Endothelial cell of umbilical vein (primary cell): Measurements from ENCODE around the gene RPS27. TPM values are rescaled to one million over a fixed set of nuclear protein-coding genes. Genes with fewer than 3 reads are reported as not detected.

Source experiments
- BruUV-seq: library from RNA; stranded (reverse); fragments of 400-500 nt; replicated peaks from 2 replicates; lab custom pipeline; 2021; lab: Mats Ljungman, UMichigan
- CTCF ChIA-PET: fragments of 300-600, 350-600 bp; sonication (Branson Sonifier 250); formaldehyde crosslinking; loops from one replicate; lab custom pipeline; 2021; ENCODE audit warnings: antibody characterized with exemption, inconsistent platforms; lab: Charles Lee
- POLR2A ChIA-PET: fragments of 300-600, 350-600 bp; sonication (Branson Sonifier 250); formaldehyde crosslinking; loops from one replicate; lab custom pipeline; 2021; ENCODE audit warnings: antibody characterized with exemption, inconsistent platforms; lab: Charles Lee
- DNase-seq: peaks from one replicate; pipeline ENCODE4 v3.0.0-alpha.2; 2011; ENCODE audit warnings: low read depth, low spot score
- FAIRE-seq: peaks from 2 replicates; lab custom pipeline; 2011; peaks lifted over from hg19 to GRCh38; lab: Jason Lieb, UNC
- H2AFZ ChIP-seq: 2 replicates; pipeline ENCODE4 v1.6.0; 2012; ENCODE audit warnings: low read depth, low read length, control low read depth, inconsistent platforms
- H3K27ac ChIP-seq: 2 replicates; pipeline ENCODE4 v1.5.1; 2011; ENCODE audit warnings: low read depth, mild to moderate bottlenecking, control low read depth, low read length, moderate library complexity; ENCODE audit not compliant: insufficient read depth
- H3K27me3 ChIP-seq, 2 experiments: 2 replicates each; pipeline versions ENCODE4 v1.6.0 to v1.6.1; 2011; ENCODE audit warnings: low read length in 2 of 2, mixed read lengths in 1 of 2; ENCODE audit not compliant: control insufficient read depth in 2 of 2, insufficient read depth in 2 of 2
- H3K36me3 ChIP-seq, 2 experiments: 2 replicates in 1 of 2; 3 replicates in 1 of 2; pipeline ENCODE4 v1.5.1; 2011; ENCODE audit warnings: low read length in 2 of 2, mild to moderate bottlenecking in 1 of 2, moderate library complexity in 1 of 2; ENCODE audit not compliant: control insufficient read depth in 2 of 2, insufficient read depth in 2 of 2; ENCODE audit errors: extremely low read depth in 1 of 2
- H3K4me1 ChIP-seq: 3 replicates; pipeline ENCODE4 v1.5.1; 2011; ENCODE audit warnings: mild to moderate bottlenecking, low read length; ENCODE audit not compliant: control insufficient read depth, insufficient read depth; ENCODE audit errors: extremely low read depth
- H3K4me2 ChIP-seq: 2 replicates; pipeline ENCODE4 v1.6.1; 2011; ENCODE audit warnings: low read length, control low read depth, mixed read lengths; ENCODE audit not compliant: insufficient read depth
- H3K4me3 ChIP-seq, 3 experiments: fragments of 200-600 bp in 1 of 3; sonication (generic), shearing (Covaris generic) in 1 of 3; replicated peaks in 1 of 3; 2 replicates each; pipeline ENCODE4 v1.5.1; 2011 to 2016; ENCODE audit warnings: control low read depth in 3 of 3, low read length in 3 of 3, mild to moderate bottlenecking in 2 of 3, inconsistent platforms in 1 of 3, low read depth in 1 of 3, moderate library complexity in 1 of 3; ENCODE audit not compliant: insufficient read depth in 1 of 3
- H3K79me2 ChIP-seq: 2 replicates; pipeline ENCODE4 v1.6.0; 2012; ENCODE audit warnings: low read length, inconsistent platforms; ENCODE audit not compliant: control insufficient read depth, insufficient read depth
- H3K9ac ChIP-seq: replicated peaks from 2 replicates; pipeline ENCODE3; 2011; ENCODE audit warnings: low read length, control low read depth; ENCODE audit not compliant: insufficient read depth; ENCODE audit errors: extremely low read depth
- H3K9me1 ChIP-seq: replicated peaks from 3 replicates; pipeline ENCODE4 v1.6.0; 2011; ENCODE audit warnings: mild to moderate bottlenecking, low read length; ENCODE audit not compliant: control insufficient read depth, insufficient read depth; ENCODE audit errors: extremely low read depth
- H3K9me3 ChIP-seq: replicated peaks from 2 replicates; pipeline ENCODE4 v1.5.1; 2012; ENCODE audit warnings: low read length, inconsistent platforms; ENCODE audit not compliant: control insufficient read depth, insufficient read depth
- H4K20me1 ChIP-seq: replicated peaks from 2 replicates; pipeline ENCODE3; 2011; ENCODE audit warnings: mild to moderate bottlenecking, low read length; ENCODE audit not compliant: control insufficient read depth, insufficient read depth; ENCODE audit errors: extremely low read depth
- CTCF ChIP-seq, 2 donors: IDR thresholded peaks; 1 replicate in 1 of 2; 2 replicates in 1 of 2; pipeline ENCODE4 v1.5.1; 2011; ENCODE audit warnings: low read length in 2 of 2, mild to moderate bottlenecking in 2 of 2, moderate library complexity in 2 of 2, control low read depth in 1 of 2, inconsistent platforms in 1 of 2, low read depth in 1 of 2; ENCODE audit not compliant: insufficient read depth in 1 of 2; ENCODE audit errors: extremely low read depth in 1 of 2
- EZH2 ChIP-seq: IDR thresholded peaks from 2 replicates; pipeline ENCODE4 v1.6.1; 2012; ENCODE audit warnings: borderline replicate concordance, low read depth, mild to moderate bottlenecking, moderate library complexity, low read length, inconsistent platforms; ENCODE audit not compliant: severe bottlenecking
- FOS ChIP-seq: IDR thresholded peaks from 2 replicates; pipeline ENCODE4 v1.6.1; 2011; ENCODE audit warnings: mild to moderate bottlenecking, low read length, moderate library complexity, borderline replicate concordance; ENCODE audit not compliant: insufficient read depth
- GATA2 ChIP-seq: IDR thresholded peaks from 2 replicates; pipeline ENCODE4 v1.7.0; 2011; ENCODE audit warnings: low read depth, mild to moderate bottlenecking, moderate library complexity, mixed read lengths, low read length; ENCODE audit not compliant: insufficient read length, insufficient read depth
- JUN ChIP-seq: IDR thresholded peaks from 2 replicates; pipeline ENCODE4 v1.6.1; 2011; ENCODE audit warnings: borderline replicate concordance, low read depth; ENCODE audit not compliant: insufficient read length, insufficient read depth
- MAX ChIP-seq: IDR thresholded peaks from 2 replicates; pipeline ENCODE4 v1.6.1; 2011; ENCODE audit not compliant: insufficient read depth, insufficient read length
- MYC ChIP-seq: IDR thresholded peaks from one replicate; pipeline ENCODE4 v1.6.1; 2011; ENCODE audit warnings: mild to moderate bottlenecking, low read depth, low read length
- POLR2A ChIP-seq: IDR thresholded peaks from 2 replicates; pipeline ENCODE4 v1.6.1; 2012; ENCODE audit warnings: low read depth, mild to moderate bottlenecking, control low read depth, low read length
- POLR2AphosphoS5 ChIP-seq: IDR thresholded peaks from 2 replicates; pipeline ENCODE4 v1.6.1; 2012; ENCODE audit warnings: low read depth, mild to moderate bottlenecking, control low read depth, low read length, moderate library complexity; ENCODE audit not compliant: insufficient read depth
- dilution Hi-C: fragments of 300-500 bp; cut with MboI; formaldehyde crosslinking; loops from one replicate; pipeline ENCODE4 v1.15.0; 2019; ENCODE audit warnings: low sequenced_read_pairs; ENCODE audit not compliant: extremely low pct_ligation_motif_present
- intact Hi-C: fragments of 100-400 bp; cut with micrococcal nuclease; formaldehyde crosslinking; loops from one replicate; pipeline ENCODE4 v1.10.0; 2022
- polyA plus RNA-seq, 4 experiments: library from polyadenylated mRNA; depleted of rRNA in 3 of 4; stranded (reverse) in 3 of 4; unstranded in 1 of 4; fragments of >200 nt; gene quantifications; 2 replicates each; pipeline versions ENCODE4 v1.2.1 to v1.2.3, GENCODE V29; 2011 to 2012; ENCODE audit warnings: missing spikeins in 1 of 4
- total RNA-seq: library from RNA; stranded (reverse); gene quantifications from 2 replicates; pipeline ENCODE4 v1.2.3, GENCODE V29; 2021

Gene RPS27
- total and polyA plus RNA-seq, 2 donors (not counting 3 experiments of a cell fraction or from before 2014, with no cell fraction given) = 1,120 to 1,521 TPM

- intact Hi-C loops = no loop called here
- FAIRE-seq = no peak
- Histone ChIP-seq H3K36me3 (no peaks in the 10 kb centered on the region), H3K9me3 (no peaks in the 10 kb centered on the region), H3K4me3 (peak overlapping the region in 2 of 3 experiments; percentile 62 to 68), H3K79me2 (no peaks in the 10 kb centered on the region), H3K27ac (no peak overlapping the region), H3K4me2 (peak overlapping the region; percentile 83), H2AFZ (peak overlapping the region; percentile 16), H3K4me1 (peaks cover 26% of the 10 kb centered on the region), H4K20me1 (no peaks in the 10 kb centered on the region), H3K9me1 (no peaks in the 10 kb centered on the region), H3K9ac (no peak overlapping the region), H3K27me3 (no peaks in the 10 kb centered on the region)
- no peak for TF ChIP-seq GATA2
- no peak for TF ChIP-seq MYC
- no peak for TF ChIP-seq MAX
- no peak for TF ChIP-seq EZH2
- no peak for TF ChIP-seq FOS
- no peak for TF ChIP-seq CTCF (IDR thresholded peaks at IDR 0.05; ENCODE audit: extremely low read depth in 1 of 2, insufficient read depth in 1 of 2, low read depth in 1 of 2, low read length in 2 of 2)
- no peak for TF ChIP-seq POLR2A
- TF ChIP-seq POLR2AphosphoS5 = no peak
- no peak for TF ChIP-seq JUN
- ChIA-PET POLR2A (no interaction called here), CTCF (interaction anchor here (2.4 to 4.7 kb wide), 3 partner anchors 9 to 23 kb away, joined by 10 to 37 read pairs (median 16); partner anchors contain the start of genes DENND4B, JTB and RAB13)
- dilution Hi-C loops = no loop called here
- DNase-seq = no peak
- BruUV-seq = no TSS peak
Observed at GRCh38 chr1:153968408-153968807, 22.2 kb upstream of the RPS27 start.
